Endodermal cell (in vitro differentiated cells): ENCODE results near the gene PIK3CD. TPM values are rescaled to one million over a fixed set of nuclear protein-coding genes. Genes with fewer than 3 reads are reported as not detected.

ENCODE experiments used
- DNase-seq: peaks from one replicate; pipeline ENCODE4 v3.0.0-alpha.2; 2017
- H3K27ac ChIP-seq: 2 replicates; pipeline ENCODE4 v1.5.1; 2013; ENCODE audit warnings: mild to moderate bottlenecking, low read depth, low read length, moderate library complexity
- H3K27me3 ChIP-seq: 2 replicates; pipeline ENCODE4 v1.6.1; 2013; ENCODE audit warnings: mild to moderate bottlenecking, low read length, moderate library complexity; ENCODE audit not compliant: insufficient read depth, control insufficient read depth, poor library complexity, severe bottlenecking
- H3K36me3 ChIP-seq: 2 replicates; pipeline ENCODE4 v1.7.0; 2013; ENCODE audit warnings: mild to moderate bottlenecking, low read length, moderate library complexity; ENCODE audit not compliant: control insufficient read depth, insufficient read depth
- H3K4me1 ChIP-seq: one replicate; pipeline ENCODE4 v1.7.0; 2013; ENCODE audit warnings: low read length; ENCODE audit not compliant: control insufficient read depth, insufficient read depth
- H3K4me3 ChIP-seq: 2 replicates; pipeline ENCODE4 v1.5.1; 2013; ENCODE audit warnings: mild to moderate bottlenecking, low read length, moderate library complexity
- H3K9ac ChIP-seq: 2 replicates; pipeline ENCODE4 v1.6.1; 2013; ENCODE audit warnings: mild to moderate bottlenecking, low read length, moderate library complexity; ENCODE audit not compliant: poor library complexity, severe bottlenecking; ENCODE audit errors: extremely low read depth
- H3K9me3 ChIP-seq: 2 replicates; pipeline ENCODE4 v1.6.1; 2013; ENCODE audit warnings: mild to moderate bottlenecking, low read length, moderate library complexity; ENCODE audit not compliant: control insufficient read depth
- H3K27ac Mint-ChIP-seq: 2 replicates; pipeline ENCODE4 v1.8.0; 2020; ENCODE audit warnings: mixed read lengths
- H3K27me3 Mint-ChIP-seq: 2 replicates; pipeline ENCODE4 v1.8.0; 2021; ENCODE audit warnings: mild to moderate bottlenecking, mixed read lengths; ENCODE audit not compliant: insufficient read depth
- H3K36me3 Mint-ChIP-seq: 2 replicates; pipeline ENCODE4 v1.8.0; 2020; ENCODE audit warnings: low read depth, mixed read lengths
- H3K4me1 Mint-ChIP-seq: 2 replicates; pipeline ENCODE4 v1.8.0; 2020; ENCODE audit warnings: mixed read lengths
- H3K4me3 Mint-ChIP-seq: 2 replicates; pipeline ENCODE4 v1.8.0; 2020; ENCODE audit warnings: mild to moderate bottlenecking, moderate library complexity, mixed read lengths
- H3K9me3 Mint-ChIP-seq: 2 replicates; pipeline ENCODE4 v1.8.0; 2020; ENCODE audit warnings: mild to moderate bottlenecking, mixed read lengths
- WGBS, 2 experiments: methylation state at CpG; one replicate each; pipeline versions ENCODE4 v1.1.5 to v1.1.7; 2013; ENCODE audit warnings: missing lambda C conversion rate in 2 of 2, mixed read lengths in 1 of 2; ENCODE audit not compliant: insufficient coverage in 1 of 2, insufficient read length in 1 of 2; 5-methylcytosine and 5-hydroxymethylcytosine counted together
- total RNA-seq, 2 donors: library from RNA; stranded (reverse); fragmentation: NEBNext Ultra II Directional in 1 of 2; extraction: Animal tissue kit (Norgen Biotek cat#: 25700) in 1 of 2; gene quantifications; 2 replicates in 1 of 2; 3 replicates in 1 of 2; pipeline ENCODE4 v1.2.1, GENCODE V29; 2021
- TF ChIP-seq, protein P1 (sequence below): fragments of 200-600 bp; sonication (generic); conservative IDR thresholded peaks from 2 replicates; pipeline ENCODE4 v1.5.0; 2021; ENCODE audit warnings: antibody characterized with exemption, mild to moderate bottlenecking

Gene PIK3CD
- total RNA-seq, 2 donors from 2014 or later, result 13.9 to 14.2 TPM

- TF ChIP-seq, protein P1, sequence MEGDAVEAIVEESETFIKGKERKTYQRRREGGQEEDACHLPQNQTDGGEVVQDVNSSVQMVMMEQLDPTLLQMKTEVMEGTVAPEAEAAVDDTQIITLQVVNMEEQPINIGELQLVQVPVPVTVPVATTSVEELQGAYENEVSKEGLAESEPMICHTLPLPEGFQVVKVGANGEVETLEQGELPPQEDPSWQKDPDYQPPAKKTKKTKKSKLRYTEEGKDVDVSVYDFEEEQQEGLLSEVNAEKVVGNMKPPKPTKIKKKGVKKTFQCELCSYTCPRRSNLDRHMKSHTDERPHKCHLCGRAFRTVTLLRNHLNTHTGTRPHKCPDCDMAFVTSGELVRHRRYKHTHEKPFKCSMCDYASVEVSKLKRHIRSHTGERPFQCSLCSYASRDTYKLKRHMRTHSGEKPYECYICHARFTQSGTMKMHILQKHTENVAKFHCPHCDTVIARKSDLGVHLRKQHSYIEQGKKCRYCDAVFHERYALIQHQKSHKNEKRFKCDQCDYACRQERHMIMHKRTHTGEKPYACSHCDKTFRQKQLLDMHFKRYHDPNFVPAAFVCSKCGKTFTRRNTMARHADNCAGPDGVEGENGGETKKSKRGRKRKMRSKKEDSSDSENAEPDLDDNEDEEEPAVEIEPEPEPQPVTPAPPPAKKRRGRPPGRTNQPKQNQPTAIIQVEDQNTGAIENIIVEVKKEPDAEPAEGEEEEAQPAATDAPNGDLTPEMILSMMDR, result no peak
- peaks cover 5% of the 10 kb centered on the region for H3K4me1 Mint-ChIP-seq
- 92 to 94% methylated on average over 2 to 3 of the region's 3 CpGs for WGBS, 2 experiments
Observed at GRCh38 chr1:9703681-9704080, 52.1 kb downstream of the PIK3CD start.

DNA sequence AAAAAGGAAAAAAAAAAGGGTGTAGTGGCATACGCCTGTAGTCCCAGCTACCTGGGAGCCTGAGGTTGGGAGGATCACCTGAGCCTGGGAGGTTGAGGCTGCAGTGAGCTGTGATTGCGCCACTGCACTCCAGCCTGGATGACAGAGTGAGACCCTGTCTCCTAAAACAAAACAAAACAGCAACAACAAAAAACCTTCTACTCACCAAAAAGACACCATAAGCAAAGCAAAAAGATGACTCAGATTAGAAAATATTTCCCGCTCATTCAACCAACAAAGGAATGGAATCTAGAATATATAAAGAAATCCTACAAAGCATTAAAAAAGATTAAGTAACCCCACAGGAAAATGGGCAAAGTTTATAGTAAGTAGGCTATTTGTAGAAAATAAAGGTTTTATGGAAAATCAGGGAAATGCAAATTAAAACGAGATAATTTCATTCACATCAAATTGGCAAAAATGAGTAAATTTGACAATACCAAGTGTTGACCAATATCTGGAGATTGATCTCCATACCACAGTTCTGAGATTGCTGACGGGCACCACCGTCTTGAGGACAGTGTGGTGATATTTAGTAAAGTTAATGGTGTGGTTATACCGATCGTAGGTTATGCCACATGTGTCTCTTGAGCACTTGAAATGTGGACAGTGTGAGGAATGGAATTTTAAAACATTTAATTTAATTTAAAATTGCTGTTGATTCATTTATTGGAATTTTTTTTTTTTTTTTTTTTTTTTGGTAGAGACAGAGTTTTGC is 54.0 kb downstream of the PIK3CD start:
- no peak overlapping the region for H3K27ac Mint-ChIP-seq
- no peaks in the 10 kb centered on the region for H3K9me3 ChIP-seq
- H3K27me3 ChIP-seq, result no peaks in the 10 kb centered on the region
- H3K4me3 Mint-ChIP-seq, result no peak overlapping the region
- peaks cover 10% of the 10 kb centered on the region for H3K36me3 Mint-ChIP-seq
- H3K4me1 Mint-ChIP-seq, result peaks cover 4% of the 10 kb centered on the region
- 88 to 89% methylated on average over 4 to 7 of the region's 8 CpGs for WGBS, 2 experiments
- no peak overlapping the region for H3K4me3 ChIP-seq
- DNase-seq, result no peak
- no peak overlapping the region for H3K9ac ChIP-seq
- H3K9me3 Mint-ChIP-seq, result peaks cover 7% of the 10 kb centered on the region
- H3K36me3 ChIP-seq, result no peaks in the 10 kb centered on the region
- H3K27ac ChIP-seq, result no peak overlapping the region
- H3K27me3 Mint-ChIP-seq, result no peaks in the 10 kb centered on the region
- no peaks in the 10 kb centered on the region for H3K4me1 ChIP-seq
- TF ChIP-seq, protein P1, result no peak

More at GRCh38 chr1:9703681-9704080, 52.1 kb downstream of the PIK3CD start:
- H3K4me3 Mint-ChIP-seq, result no peak overlapping the region
- DNase-seq, result no peak
- H3K27ac ChIP-seq, result no peak overlapping the region
- H3K4me3 ChIP-seq, result no peak overlapping the region
- no peaks in the 10 kb centered on the region for H3K9me3 ChIP-seq
- H3K9me3 Mint-ChIP-seq, result peaks cover 7% of the 10 kb centered on the region
- no peaks in the 10 kb centered on the region for H3K36me3 ChIP-seq
- no peaks in the 10 kb centered on the region for H3K4me1 ChIP-seq
- no peak overlapping the region for H3K27ac Mint-ChIP-seq
- no peak overlapping the region for H3K9ac ChIP-seq
- peaks cover 1% of the 10 kb centered on the region for H3K27me3 Mint-ChIP-seq
- H3K36me3 Mint-ChIP-seq, result peaks cover 7% of the 10 kb centered on the region
- no peaks in the 10 kb centered on the region for H3K27me3 ChIP-seq

DNA sequence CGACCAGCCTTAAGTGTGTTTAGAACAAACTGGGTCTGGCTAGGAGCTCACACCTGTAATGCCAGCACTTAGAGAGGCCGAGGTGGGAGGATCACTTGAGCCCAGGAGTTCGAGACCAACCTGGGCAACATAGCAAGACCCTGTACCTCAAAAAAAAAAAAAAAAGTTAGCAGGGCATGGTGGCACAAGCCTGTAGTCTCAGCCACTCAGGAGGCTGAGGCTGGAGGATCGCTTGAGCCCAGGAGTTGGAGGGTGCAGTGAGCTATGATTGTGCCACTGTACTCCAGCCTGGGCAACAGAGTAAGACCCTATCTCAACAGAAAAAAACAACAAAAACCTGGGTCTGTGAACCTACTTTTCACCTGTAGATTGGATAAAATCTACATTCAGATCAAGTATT is 54.6 kb downstream of the PIK3CD start:
- Mint-ChIP-seq H3K9me3 (peaks cover 7% of the 10 kb centered on the region), H3K27ac (no peak overlapping the region), H3K4me1 (no peaks in the 10 kb centered on the region), H3K27me3 (no peaks in the 10 kb centered on the region), H3K36me3 (peaks cover 14% of the 10 kb centered on the region), H3K4me3 (no peak overlapping the region)
- TF ChIP-seq, protein P1, result no peak
- DNase-seq, result no peak
- Histone ChIP-seq H3K4me1 (no peaks in the 10 kb centered on the region), H3K9ac (no peak overlapping the region), H3K27ac (no peak overlapping the region), H3K27me3 (no peaks in the 10 kb centered on the region), H3K36me3 (no peaks in the 10 kb centered on the region), H3K9me3 (no peaks in the 10 kb centered on the region), H3K4me3 (no peak overlapping the region)
- 94 to 96% methylated on average over 3 to 4 of the region's 4 CpGs for WGBS, 2 experiments
